Measurements from ENCODE around the gene UCHL5.

DNA sequence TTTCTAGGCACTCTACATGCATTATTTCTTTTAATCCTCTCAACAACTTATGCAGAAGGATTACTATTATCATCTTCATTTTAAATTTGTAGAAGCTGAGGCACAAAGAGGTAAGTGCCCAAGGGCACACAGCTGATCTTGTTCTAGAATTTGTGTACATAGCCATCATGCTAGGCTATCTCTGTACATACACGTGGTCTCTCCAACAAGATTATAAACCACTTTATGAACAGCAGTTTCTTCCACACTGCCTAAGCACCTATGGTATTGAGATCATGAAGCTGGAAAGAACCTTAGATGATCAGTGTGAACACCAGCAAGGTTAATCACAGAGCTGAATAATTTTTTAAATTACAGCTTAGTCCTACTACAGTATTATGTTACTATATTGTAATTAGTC is 28.9 kb downstream of the UCHL5 start:
- TF ChIP-seq, protein P1, sequence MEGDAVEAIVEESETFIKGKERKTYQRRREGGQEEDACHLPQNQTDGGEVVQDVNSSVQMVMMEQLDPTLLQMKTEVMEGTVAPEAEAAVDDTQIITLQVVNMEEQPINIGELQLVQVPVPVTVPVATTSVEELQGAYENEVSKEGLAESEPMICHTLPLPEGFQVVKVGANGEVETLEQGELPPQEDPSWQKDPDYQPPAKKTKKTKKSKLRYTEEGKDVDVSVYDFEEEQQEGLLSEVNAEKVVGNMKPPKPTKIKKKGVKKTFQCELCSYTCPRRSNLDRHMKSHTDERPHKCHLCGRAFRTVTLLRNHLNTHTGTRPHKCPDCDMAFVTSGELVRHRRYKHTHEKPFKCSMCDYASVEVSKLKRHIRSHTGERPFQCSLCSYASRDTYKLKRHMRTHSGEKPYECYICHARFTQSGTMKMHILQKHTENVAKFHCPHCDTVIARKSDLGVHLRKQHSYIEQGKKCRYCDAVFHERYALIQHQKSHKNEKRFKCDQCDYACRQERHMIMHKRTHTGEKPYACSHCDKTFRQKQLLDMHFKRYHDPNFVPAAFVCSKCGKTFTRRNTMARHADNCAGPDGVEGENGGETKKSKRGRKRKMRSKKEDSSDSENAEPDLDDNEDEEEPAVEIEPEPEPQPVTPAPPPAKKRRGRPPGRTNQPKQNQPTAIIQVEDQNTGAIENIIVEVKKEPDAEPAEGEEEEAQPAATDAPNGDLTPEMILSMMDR (conservative IDR thresholded peaks at IDR 0.05) = no peak
- no peak for TF ChIP-seq EZH2 (IDR thresholded peaks at IDR 0.05; ENCODE audit: low read depth)
